NB4 (cell line): ENCODE results near the gene STEAP2.
A peak's percentile ranks its signal among the peaks of the same experiment; 100 is the strongest.

Experiments
- DNase-seq: peaks from one replicate; pipeline ENCODE4 v3.0.0; 2010; ENCODE audit warnings: low read depth
- H3K4me3 ChIP-seq: one replicate; pipeline ENCODE4 v1.5.1; 2011; ENCODE audit warnings: mild to moderate bottlenecking, low read depth, low read length, moderate library complexity
- CTCF ChIP-seq: IDR thresholded peaks from one replicate; pipeline ENCODE4 v1.5.1; 2012; ENCODE audit warnings: low read depth, low read length
- MAX ChIP-seq: IDR thresholded peaks from 2 replicates; pipeline ENCODE4 v1.6.1; 2011; ENCODE audit warnings: low read depth, low read length
- MYC ChIP-seq: IDR thresholded peaks from 2 replicates; pipeline ENCODE4 v1.6.1; 2011; ENCODE audit warnings: low read depth, low read length
- POLR2A ChIP-seq: IDR thresholded peaks from 2 replicates; pipeline ENCODE4 v1.6.1; 2011; ENCODE audit warnings: mild to moderate bottlenecking; ENCODE audit not compliant: insufficient read length; ENCODE audit errors: extremely low read depth

The STEAP2 gene

GRCh38 chr7:90262438-90262837, 50.9 kb downstream of the STEAP2 start:
- H3K4me3 ChIP-seq: no peak overlapping the region
- peak; percentile 51 for DNase-seq
- peak; percentile 18 for TF ChIP-seq CTCF
- no peak for TF ChIP-seq POLR2A
- no peak for TF ChIP-seq MYC

- no peak for TF ChIP-seq CTCF
- TF ChIP-seq MYC: no peak
- TF ChIP-seq MAX: no peak
- no peak for TF ChIP-seq POLR2A
- no peak overlapping the region for H3K4me3 ChIP-seq
- DNase-seq: no peak
Measured at GRCh38 chr7:90266808-90267207, 55.3 kb downstream of the STEAP2 start.

- no peak for DNase-seq
- no peak overlapping the region for H3K4me3 ChIP-seq
- TF ChIP-seq MAX: no peak
- TF ChIP-seq CTCF: no peak
- no peak for TF ChIP-seq POLR2A
- no peak for TF ChIP-seq MYC
Measured at GRCh38 chr7:90267263-90267858, 55.8 kb downstream of the STEAP2 start.

- no peak for DNase-seq
- TF ChIP-seq MAX (no peak), CTCF (no peak), POLR2A (no peak), MYC (no peak)
- H3K4me3 ChIP-seq: no peak overlapping the region
Measured at GRCh38 chr7:90269163-90269562, 57.6 kb downstream of the STEAP2 start.

GRCh38 chr7:90270431-90271178, 59.1 kb downstream of the STEAP2 start:
- no peak for DNase-seq
- no peak overlapping the region for H3K4me3 ChIP-seq
- TF ChIP-seq POLR2A (no peak), CTCF (no peak), MAX (no peak), MYC (no peak)

GRCh38 chr7:90271753-90272152, 60.2 kb downstream of the STEAP2 start:
- DNase-seq: no peak
- TF ChIP-seq MYC: no peak
- TF ChIP-seq MAX: no peak
- TF ChIP-seq CTCF: no peak
- TF ChIP-seq POLR2A: no peak
- H3K4me3 ChIP-seq: no peak overlapping the region
